Suprapubic skin (tissue), 4 donors: ENCODE results near the gene ANKFN1. TPM values are rescaled to one million over a fixed set of nuclear protein-coding genes. Genes with fewer than 3 reads are reported as not detected.

ENCODE experiments used
- DNase-seq, 2 donors: peaks; one replicate each; pipeline ENCODE4 v3.0.0-alpha.2; 2019; ENCODE audit warnings: low spot score in 2 of 2
- H3K27ac ChIP-seq: fragments of 200-600 bp; sonication (generic); one replicate; pipeline ENCODE4 v1.5.1; 2019
- H3K27me3 ChIP-seq: fragments of 200-600 bp; sonication (generic); one replicate; pipeline ENCODE4 v1.5.1; 2019
- H3K36me3 ChIP-seq: fragments of 200-600 bp; sonication (generic); one replicate; pipeline ENCODE4 v1.5.1; 2019
- H3K4me1 ChIP-seq: fragments of 200-600 bp; sonication (generic); one replicate; pipeline ENCODE4 v1.5.1; 2019
- H3K4me3 ChIP-seq: fragments of 200-600 bp; sonication (generic); one replicate; pipeline ENCODE4 v1.5.1; 2019; ENCODE audit warnings: mild to moderate bottlenecking
- H3K9me3 ChIP-seq: fragments of 200-600 bp; sonication (generic); one replicate; pipeline ENCODE4 v1.5.1; 2019
- EP300 ChIP-seq: sonication (generic); formaldehyde crosslinking; IDR thresholded peaks from one replicate; pipeline ENCODE4 v1.6.1; 2017; ENCODE audit warnings: antibody characterized with exemption
- POLR2A ChIP-seq, 2 donors: fragments of 450-650 bp; IDR thresholded peaks; one replicate each; pipeline ENCODE4 v1.6.1; 2017; ENCODE audit warnings: antibody characterized with exemption in 2 of 2, mild to moderate bottlenecking in 2 of 2, moderate library complexity in 2 of 2
- POLR2AphosphoS5 ChIP-seq, 3 donors: sonication (generic); formaldehyde crosslinking; IDR thresholded peaks; one replicate each; pipeline ENCODE4 v1.6.1; 2017; ENCODE audit warnings: antibody characterized with exemption in 3 of 3
- WGBS: methylation state at CpG from one replicate; pipeline ENCODE4 v1.1.5; 2018; 5-methylcytosine and 5-hydroxymethylcytosine counted together
- total RNA-seq, 4 donors: library from RNA; depleted of rRNA; stranded (reverse); fragments of >200 nt; gene quantifications; one replicate each; pipeline ENCODE4 v1.1.0, GENCODE V29; 2016
- TF ChIP-seq, protein P1 (sequence below), 2 donors: fragments of 200-600 bp in 1 of 2; fragments of 450-650 bp in 1 of 2; sonication (generic) in 1 of 2; IDR thresholded peaks; one replicate each; pipeline ENCODE4 v1.5.1; 2016 to 2019; ENCODE audit warnings: antibody characterized with exemption in 2 of 2, mild to moderate bottlenecking in 1 of 2, moderate library complexity in 1 of 2

ANKFN1 gene
- total RNA-seq, 4 donors from 2014 or later = 0.81 to 3.1 (median 1.7) TPM

DNA sequence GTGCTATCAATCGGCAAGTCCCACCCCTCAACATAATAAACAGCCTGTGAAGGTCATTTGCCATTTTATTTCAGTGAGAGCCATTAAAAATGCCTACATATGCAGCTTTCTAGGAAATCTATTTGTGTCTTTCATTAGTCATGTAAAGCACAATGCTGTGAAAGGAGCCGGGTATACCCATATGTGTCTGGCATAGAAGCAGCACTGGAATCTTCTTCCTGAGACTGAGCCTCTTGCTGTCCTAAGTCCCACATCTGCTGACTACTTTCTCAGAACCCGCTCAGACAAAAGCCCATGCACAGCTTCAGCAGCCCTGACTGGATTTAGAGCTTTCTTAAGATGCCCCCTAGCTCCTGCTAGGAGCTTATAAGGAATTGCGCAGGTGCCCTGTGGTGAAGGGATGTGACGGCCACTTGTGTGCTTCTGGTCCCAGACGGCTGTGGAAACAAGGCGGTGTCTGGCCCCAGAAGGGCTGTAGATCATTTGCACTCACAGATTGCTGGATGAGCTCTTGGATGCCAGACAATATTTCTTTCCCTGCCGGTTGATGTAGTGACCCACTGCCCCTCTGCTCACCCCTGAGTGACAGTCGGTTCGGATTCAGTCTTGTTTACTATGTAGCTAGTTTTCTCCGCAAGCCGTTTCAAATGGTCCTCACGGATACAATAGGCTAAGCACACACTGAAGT, 172.2 kb downstream of the ANKFN1 start:
- WGBS = 53% methylated on average over 12 of the region's 13 CpGs
- TF ChIP-seq, protein P1, sequence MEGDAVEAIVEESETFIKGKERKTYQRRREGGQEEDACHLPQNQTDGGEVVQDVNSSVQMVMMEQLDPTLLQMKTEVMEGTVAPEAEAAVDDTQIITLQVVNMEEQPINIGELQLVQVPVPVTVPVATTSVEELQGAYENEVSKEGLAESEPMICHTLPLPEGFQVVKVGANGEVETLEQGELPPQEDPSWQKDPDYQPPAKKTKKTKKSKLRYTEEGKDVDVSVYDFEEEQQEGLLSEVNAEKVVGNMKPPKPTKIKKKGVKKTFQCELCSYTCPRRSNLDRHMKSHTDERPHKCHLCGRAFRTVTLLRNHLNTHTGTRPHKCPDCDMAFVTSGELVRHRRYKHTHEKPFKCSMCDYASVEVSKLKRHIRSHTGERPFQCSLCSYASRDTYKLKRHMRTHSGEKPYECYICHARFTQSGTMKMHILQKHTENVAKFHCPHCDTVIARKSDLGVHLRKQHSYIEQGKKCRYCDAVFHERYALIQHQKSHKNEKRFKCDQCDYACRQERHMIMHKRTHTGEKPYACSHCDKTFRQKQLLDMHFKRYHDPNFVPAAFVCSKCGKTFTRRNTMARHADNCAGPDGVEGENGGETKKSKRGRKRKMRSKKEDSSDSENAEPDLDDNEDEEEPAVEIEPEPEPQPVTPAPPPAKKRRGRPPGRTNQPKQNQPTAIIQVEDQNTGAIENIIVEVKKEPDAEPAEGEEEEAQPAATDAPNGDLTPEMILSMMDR (IDR thresholded peaks at IDR 0.05) = no peak
- no peak for TF ChIP-seq EP300
- TF ChIP-seq POLR2AphosphoS5 (IDR thresholded peaks at IDR 0.05) = no peak
- no peak for TF ChIP-seq POLR2A (IDR thresholded peaks at IDR 0.05)
- peaks cover 4% of the 10 kb centered on the region for H3K4me1 ChIP-seq
- no peak overlapping the region for H3K4me3 ChIP-seq
- no peak for DNase-seq
- no peaks in the 10 kb centered on the region for H3K9me3 ChIP-seq
- H3K36me3 ChIP-seq = no peaks in the 10 kb centered on the region
- no peak overlapping the region for H3K27ac ChIP-seq
- H3K27me3 ChIP-seq = peaks cover 9% of the 10 kb centered on the region

DNA sequence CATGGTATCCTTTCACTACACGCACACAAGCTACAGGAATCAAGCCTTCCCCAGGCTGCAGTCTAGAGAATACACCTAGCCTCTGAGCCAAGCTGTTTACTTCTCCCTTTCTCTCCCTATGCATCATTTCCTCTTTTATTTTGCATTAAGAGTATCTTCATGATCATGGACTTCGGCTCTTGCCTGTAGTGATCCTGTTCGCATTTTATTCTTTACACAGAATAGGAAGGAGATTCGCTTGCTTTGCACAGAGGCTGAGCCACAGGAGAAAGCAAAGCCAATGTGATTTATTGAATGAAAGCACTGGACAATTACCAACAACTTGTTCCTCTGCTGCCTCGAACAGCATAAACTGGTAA, 172.7 kb downstream of the ANKFN1 start:
- 67% methylated on average over 5 of the region's 5 CpGs for WGBS
- DNase-seq = no peak
- peaks cover 9% of the 10 kb centered on the region for H3K27me3 ChIP-seq
- peaks cover 4% of the 10 kb centered on the region for H3K4me1 ChIP-seq
- no peaks in the 10 kb centered on the region for H3K9me3 ChIP-seq
- no peak overlapping the region for H3K27ac ChIP-seq
- no peak for TF ChIP-seq EP300
- TF ChIP-seq POLR2AphosphoS5 (IDR thresholded peaks at IDR 0.05) = no peak
- no peak for TF ChIP-seq POLR2A (IDR thresholded peaks at IDR 0.05)
- TF ChIP-seq, protein P1 (IDR thresholded peaks at IDR 0.05) = no peak
- no peak overlapping the region for H3K4me3 ChIP-seq
- H3K36me3 ChIP-seq = no peaks in the 10 kb centered on the region

DNA sequence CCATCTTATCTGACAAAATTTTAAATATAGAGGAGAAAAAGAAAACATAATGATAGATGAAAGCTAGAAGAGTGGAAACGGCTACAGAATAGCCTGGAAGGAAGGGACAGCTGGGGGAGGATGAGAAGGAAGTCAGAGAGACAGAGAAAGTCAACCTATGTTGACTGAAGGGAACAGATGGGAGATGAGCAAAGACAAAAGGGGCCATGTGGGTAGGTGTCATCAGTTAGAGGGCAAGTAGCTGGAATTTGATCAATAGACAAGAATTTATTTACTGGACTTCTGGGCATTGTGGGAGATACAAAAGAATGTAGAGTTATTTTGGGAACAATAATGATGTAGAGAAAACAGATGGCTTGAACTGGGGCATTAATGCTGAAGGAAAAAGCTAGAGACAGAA, 194.4 kb downstream of the ANKFN1 start:
- Histone ChIP-seq H3K27ac (no peak overlapping the region), H3K36me3 (no peaks in the 10 kb centered on the region), H3K4me1 (no peaks in the 10 kb centered on the region), H3K9me3 (no peaks in the 10 kb centered on the region), H3K4me3 (no peak overlapping the region), H3K27me3 (no peaks in the 10 kb centered on the region)
- TF ChIP-seq POLR2AphosphoS5 (IDR thresholded peaks at IDR 0.05) (no peak), POLR2A (IDR thresholded peaks at IDR 0.05) (no peak)
- TF ChIP-seq, protein P1 (IDR thresholded peaks at IDR 0.05) = no peak
- WGBS = 69% methylated on average over 1 of the region's 1 CpG
- no peak for DNase-seq

DNA sequence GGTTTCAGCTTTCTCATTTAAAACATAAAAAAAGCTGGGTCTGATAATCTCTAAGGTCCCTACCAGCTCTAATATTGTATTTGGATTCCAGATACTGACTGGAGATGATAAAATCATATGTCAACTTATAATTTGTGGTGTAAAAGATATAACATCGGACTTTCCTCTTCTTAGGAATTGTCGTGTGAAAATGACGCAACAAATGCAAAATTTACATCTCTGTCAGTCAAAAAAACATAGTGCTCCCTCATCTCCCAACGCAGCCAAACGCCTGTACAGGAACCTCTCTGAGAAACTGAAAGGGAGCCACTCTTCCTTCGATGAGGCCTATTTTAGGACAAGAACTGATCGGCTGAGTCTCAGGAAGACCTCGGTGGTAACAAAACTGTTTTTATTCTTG, 197.3 kb downstream of the ANKFN1 start:
- H3K9me3 ChIP-seq = no peaks in the 10 kb centered on the region
- TF ChIP-seq POLR2A (IDR thresholded peaks at IDR 0.05) = no peak
- TF ChIP-seq, protein P1 (IDR thresholded peaks at IDR 0.05) = no peak
- TF ChIP-seq POLR2AphosphoS5 (IDR thresholded peaks at IDR 0.05) = no peak
- TF ChIP-seq EP300 = no peak
- H3K27me3 ChIP-seq = no peaks in the 10 kb centered on the region
- no peaks in the 10 kb centered on the region for H3K4me1 ChIP-seq
- DNase-seq = no peak
- H3K27ac ChIP-seq = no peak overlapping the region
- no peaks in the 10 kb centered on the region for H3K36me3 ChIP-seq
- WGBS = 81% methylated on average over 8 of the region's 8 CpGs
- no peak overlapping the region for H3K4me3 ChIP-seq

DNA sequence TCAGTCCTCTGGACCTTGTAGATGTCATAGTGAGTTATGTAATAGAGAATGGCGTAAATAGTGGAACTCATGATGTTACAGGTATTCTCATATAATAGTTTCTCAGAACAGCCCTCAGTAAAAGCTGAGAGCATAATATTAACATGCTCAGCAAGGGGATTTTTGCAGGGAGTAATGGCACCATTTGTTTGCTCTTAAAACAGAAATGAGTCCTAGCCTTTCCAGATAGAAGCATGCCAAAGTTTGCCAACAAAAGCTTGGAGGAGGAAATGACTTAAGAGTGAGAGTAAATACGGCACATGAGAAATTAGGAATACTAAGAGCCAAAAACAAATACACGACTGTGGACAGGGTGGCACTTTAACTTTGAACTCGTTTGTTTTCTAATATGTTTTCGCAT, 198.4 kb downstream of the ANKFN1 start:
- Histone ChIP-seq H3K27ac (no peak overlapping the region), H3K9me3 (no peaks in the 10 kb centered on the region), H3K27me3 (no peaks in the 10 kb centered on the region), H3K36me3 (no peaks in the 10 kb centered on the region), H3K4me1 (no peaks in the 10 kb centered on the region), H3K4me3 (no peak overlapping the region)
- WGBS = 76% methylated on average over 5 of the region's 5 CpGs
- TF ChIP-seq POLR2AphosphoS5 (IDR thresholded peaks at IDR 0.05) = no peak
- no peak for TF ChIP-seq POLR2A (IDR thresholded peaks at IDR 0.05)
- no peak for TF ChIP-seq EP300
- TF ChIP-seq, protein P1 (IDR thresholded peaks at IDR 0.05) = no peak
- DNase-seq = no peak
